Fibroblast of skin of back (primary cell): Measurements from ENCODE around the gene INHA.

Experiments
- DNase-seq: peaks from one replicate; pipeline ENCODE4 v3.0.0-alpha.2; 2013

Gene INHA

GRCh38 chr2:219559156-219559915 lies 12.8 kb upstream of the INHA start:
- DNase-seq = peak; percentile 37

DNA sequence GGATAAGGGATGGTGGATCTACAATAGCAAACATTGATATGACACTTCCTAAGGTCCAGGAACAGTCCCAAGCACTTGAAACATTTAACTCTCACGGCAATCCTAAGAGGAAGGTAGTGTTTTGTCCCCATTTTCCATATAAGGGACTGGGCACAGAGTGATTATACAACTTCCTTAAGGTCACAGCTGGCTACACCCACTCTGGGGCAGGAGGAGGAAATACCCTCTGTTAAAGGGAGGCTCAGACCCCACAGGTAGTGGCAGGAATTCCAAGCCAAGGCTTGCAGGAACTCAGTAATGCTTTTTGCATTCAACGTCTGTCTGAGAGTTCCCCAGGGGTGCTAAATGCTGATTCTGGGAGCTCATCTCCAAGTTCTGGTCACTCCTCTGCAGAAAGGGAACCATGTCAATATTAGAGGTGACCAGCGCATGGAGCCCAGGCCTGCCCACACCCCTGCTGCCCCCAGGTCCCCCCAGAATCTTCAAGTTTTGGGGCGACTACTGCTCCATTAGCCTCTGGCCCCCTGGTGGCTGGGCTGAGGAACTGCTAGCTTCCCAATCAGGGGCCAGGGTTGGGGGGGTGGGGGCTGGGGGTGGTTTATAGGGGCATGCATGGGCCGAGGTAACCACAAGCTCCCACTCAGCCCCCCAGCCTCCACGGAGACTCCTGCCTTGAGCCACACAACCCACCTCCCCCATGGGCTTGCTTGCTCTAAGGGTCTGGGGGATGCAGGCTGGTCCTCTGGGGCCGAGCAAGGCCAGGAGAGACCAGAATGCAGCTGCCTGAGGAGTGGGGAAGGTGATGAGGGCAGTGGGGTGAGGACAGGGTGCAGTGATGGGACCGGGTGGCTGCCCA lies 11.8 kb upstream of the INHA start:
- no peak for DNase-seq

DNA sequence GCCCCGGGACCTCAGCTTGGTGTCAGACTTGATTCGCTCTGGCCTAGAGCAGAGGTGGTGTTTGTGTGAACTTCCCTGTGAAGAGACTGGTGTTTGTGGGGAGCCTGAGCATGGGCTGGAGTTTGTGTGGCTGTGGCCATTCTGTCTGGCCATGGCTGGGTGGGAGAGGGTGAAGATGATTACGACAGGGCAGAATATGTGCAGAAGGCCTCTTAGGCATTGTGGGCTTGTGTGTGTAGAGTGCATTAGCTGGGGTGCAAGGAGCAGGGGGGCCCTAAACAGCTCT lies 11.3 kb upstream of the INHA start:
- DNase-seq = no peak

DNA sequence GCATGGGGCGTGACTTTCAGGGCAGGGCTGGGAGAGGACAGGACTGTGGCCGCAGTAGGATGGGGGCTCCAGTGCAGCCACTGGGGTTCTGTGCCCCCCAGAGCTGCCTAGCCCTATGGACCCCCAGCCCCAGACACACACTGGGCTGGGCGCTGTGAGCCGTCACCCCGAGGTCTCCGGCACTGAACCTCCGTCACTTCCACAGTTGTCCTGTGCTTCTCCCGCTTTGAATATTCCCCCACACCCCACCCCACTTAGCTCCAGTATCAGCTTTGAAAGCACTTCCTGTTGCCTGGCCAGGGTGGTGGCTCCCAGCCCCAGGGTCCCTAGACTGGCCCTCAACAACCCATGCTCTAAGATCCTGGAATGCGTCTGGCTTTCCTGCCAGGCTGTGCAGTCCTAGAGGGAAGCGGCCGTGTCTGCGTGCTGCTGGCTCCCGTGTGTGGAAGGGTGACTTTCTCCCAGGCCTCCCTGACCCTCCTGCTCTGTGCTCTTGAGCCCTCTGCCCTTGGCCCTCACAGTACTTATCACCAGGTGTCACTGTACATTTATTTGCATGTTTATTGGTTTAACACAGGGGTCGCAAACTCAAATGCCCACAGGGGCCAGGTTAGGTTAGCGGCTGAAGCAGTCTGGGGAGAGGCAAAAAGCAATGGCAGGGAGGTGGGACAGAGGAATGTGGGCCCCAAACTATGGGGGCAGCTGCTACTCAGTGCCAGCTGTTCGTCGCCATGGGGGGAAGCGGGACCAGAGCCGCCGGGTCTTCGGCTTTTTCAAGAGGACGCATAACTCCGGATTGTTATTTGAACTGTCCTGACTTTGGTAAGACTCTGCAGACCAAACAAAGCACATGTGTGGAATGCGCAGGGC lies 10.7 kb upstream of the INHA start:
- DNase-seq = no peak

DNA sequence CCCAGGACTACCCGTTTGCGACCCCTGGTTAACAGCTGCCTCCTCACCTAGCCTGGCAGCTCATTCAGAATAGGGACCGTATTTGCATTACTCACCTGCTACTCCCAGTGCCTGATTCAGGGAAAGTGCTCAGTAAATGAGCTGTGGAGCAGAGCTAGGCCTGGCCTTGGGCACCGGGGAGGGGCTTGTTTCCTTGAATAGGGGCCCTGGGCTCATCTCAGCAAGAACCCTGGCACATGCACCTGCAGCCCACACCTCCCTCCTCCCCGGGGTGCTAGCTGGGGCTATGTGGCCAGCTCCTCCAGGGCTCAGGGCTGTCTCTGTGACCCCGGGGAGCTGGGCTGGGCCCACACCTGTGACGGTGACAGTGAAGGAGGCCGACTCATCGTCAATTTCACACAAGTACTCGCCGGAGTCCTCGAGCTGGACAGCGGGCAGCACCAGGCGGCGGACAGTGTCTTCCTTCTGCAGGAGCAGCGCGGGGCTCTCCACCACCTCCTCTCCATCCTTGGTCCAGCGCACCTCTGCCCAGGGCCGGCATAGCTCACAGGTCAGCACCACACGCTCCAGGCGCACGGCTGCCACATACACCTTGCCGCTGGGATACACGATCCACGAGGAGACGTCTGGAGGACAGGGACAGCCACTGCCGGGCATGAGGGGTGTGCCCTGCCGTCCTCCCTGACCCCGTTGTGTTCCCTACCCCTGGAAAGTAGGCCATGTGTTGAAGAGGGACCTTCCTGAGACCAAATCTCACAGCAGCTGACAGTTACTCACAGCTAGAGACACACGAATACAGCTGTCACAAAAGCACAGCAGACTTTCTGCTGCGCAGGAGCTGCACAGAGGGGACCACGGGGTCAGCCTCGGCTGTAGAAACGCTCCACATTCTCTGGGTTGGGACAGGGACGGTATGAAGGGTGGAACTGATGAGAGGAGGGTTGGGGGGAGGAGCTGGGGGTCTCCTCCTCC lies 9.8 kb upstream of the INHA start:
- DNase-seq = no peak

DNA sequence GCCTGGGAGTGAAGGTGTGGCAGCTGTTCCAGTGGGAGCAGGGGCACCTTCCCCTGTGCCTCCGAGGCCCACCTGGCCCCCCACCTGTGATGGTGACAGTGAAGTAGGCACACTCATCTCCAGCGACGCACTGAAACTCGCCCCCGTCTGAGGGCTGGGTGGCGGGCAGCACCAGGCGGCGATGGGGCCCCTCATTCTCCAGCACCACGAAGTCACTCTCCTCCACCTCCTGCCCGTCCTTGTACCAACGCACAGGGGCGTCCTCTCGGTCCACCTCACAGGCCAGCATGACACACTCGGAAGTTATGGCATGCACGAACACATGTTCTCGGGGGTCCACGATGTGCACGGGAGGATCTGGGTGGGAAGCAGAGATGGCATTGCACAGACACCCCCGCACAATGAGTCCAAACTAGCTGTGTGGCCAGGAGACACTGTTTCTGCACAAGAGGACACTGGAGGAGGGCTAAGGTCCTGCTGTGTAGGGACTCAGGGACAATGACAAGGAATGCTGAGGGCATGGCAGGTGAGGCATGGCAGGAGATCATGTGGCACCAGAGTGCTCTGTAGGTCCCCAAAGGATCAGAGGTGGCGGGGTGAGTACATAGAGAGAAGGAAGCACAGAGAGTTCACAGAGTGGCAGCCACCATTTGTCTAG lies 8.7 kb upstream of the INHA start:
- no peak for DNase-seq

DNA sequence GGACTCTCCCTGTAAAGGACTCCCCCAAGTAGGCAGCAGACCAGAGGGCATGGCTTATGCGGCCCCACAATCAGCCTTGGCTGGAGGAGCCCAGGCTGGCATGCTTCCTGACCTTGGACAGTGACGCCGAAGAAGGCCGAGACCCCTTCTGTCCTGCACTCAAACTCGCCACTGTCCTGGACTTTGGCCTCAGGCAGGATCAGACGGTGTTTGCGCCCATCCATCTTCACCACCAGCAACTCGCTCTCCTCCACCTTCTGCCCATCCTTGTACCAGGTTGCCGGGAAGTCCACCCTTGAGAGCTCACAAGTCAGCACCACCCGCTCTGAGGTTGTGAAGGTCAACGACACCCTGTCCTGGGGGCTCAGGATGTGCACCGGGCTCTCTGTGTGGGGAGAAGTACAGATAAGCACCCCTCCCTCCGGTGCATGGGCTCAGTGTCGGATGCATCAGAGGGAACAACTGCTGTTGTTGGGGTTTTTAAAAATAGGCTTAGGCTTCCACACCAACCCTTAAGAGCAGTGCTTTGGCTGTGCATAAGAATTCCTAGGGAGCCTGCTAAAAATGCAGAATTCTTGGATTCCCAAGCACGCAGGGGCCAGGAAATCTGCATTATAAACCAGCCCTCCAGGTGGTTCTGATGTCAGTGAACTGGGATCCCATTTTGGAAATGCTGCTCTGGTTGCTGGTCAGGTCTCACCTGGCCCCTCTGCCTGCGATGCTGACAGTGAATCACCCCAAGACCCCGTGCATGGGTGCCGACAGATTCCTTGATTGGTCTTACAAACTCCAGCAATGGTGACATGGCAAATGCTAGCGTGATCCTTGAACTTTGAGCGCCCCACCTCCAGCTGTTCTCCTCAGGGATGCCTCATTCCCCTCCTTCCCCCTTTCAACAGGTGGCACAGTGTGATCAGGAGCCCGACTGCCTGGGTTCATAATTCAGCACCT lies 6.7 kb upstream of the INHA start:
- no peak for DNase-seq

DNA sequence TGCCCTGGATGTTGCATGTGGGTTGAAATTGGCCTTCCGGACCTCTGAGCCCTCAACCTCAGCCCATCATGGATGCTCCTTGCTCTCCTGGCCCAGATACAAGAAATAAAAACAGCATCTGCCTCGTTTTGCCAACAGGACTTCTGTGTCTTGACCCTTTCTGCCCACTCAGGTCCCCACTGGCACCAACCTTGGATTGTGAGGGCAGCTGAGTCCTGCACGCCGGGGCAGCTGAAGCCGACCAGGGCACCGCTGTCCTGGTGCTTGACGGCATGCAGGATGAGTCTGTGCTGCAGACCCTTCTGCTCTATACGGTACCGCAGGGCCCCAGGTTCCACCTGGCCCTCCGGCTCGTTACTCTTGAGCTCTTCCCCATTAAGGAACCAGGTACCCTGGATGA lies 5.5 kb upstream of the INHA start:
- no peak for DNase-seq

DNA sequence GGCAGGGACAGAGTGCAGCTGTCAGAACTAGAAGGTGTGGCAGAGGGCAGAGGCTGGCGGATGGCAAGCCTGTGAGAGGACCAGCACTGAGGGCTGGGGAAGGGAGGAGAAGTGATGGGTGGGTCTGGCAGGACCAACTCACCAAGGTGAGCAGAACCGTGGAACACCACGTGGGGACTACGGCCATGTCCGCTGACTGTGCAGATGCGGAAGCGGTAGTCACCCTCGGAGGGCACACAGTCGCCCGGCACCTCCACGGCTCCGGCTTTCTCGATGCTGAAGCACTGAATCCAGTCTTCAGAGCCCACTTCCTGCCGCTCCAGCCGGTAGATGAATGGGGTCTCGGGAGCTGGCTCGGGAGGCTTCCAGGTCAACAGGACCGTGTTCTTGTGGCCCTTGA lies 5.0 kb upstream of the INHA start:
- no peak for DNase-seq

GRCh38 chr2:219567791-219568361 lies 4.2 kb upstream of the INHA start:
- no peak for DNase-seq

GRCh38 chr2:219569041-219569440 lies 3.1 kb upstream of the INHA start:
- no peak for DNase-seq

GRCh38 chr2:219569635-219570034 lies 2.5 kb upstream of the INHA start:
- DNase-seq = no peak

- peak; percentile 48 for DNase-seq
Measured at GRCh38 chr2:219570194-219570923, 1.8 kb upstream of the INHA start.

GRCh38 chr2:219570924-219571310 lies 1.2 kb upstream of the INHA start:
- DNase-seq = peak; percentile 23

- DNase-seq = peak; percentile 80
Measured at GRCh38 chr2:219571311-219572236, 536 bp upstream of the INHA start, which contains the start of gene OBSL1. TSS of gene OBSL1 (minus strand) at chr2:219571539. CDS start at chr2:219571232, 307 bp downstream.

GRCh38 chr2:219573166-219573565 lies 1.1 kb downstream of the INHA start:
- DNase-seq = no peak

DNA sequence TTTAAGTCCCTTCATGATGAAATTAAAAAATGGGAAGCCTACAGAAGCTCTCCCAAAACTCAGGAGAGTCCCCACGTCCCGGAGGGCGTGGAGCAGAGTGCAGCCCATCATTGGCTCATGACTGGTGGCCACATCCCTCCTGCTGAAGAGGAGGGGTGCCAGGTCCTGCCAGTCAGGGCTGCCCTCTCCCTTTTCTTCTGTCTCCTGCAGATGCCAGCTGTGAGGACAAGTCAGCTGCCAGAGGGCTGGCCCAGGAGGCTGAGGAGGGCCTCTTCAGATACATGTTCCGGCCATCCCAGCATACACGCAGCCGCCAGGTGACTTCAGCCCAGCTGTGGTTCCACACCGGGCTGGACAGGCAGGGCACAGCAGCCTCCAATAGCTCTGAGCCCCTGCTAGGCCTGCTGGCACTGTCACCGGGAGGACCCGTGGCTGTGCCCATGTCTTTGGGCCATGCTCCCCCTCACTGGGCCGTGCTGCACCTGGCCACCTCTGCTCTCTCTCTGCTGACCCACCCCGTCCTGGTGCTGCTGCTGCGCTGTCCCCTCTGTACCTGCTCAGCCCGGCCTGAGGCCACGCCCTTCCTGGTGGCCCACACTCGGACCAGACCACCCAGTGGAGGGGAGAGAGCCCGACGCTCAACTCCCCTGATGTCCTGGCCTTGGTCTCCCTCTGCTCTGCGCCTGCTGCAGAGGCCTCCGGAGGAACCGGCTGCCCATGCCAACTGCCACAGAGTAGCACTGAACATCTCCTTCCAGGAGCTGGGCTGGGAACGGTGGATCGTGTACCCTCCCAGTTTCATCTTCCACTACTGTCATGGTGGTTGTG lies 2.6 kb downstream of the INHA start:
- no peak for DNase-seq
